HEK293 (cell line): ENCODE results near the gene LMCD1.

ENCODE experiments used
- CTCF ChIA-PET: fragments of 350-600 bp; formaldehyde crosslinking; extraction: SDS; loops from one replicate; lab custom pipeline; 2021; ENCODE audit warnings: antibody characterized with exemption; lab: Yijun Ruan, JAX
- POLR2A ChIA-PET: fragments of 300-600 bp; formaldehyde crosslinking; extraction: SDS; loops from one replicate; lab custom pipeline; 2020; ENCODE audit warnings: antibody characterized with exemption, inconsistent platforms; lab: Yijun Ruan, JAX
- H3K27ac ChIP-seq: fragments of 200-500 bp; sonication (Bioruptor generic); 2 replicates; pipeline ENCODE4 v1.5.1; 2014; ENCODE audit warnings: low read depth, low read length, control low read depth, inconsistent platforms; ENCODE audit errors: extremely low read depth
- H3K36me3 ChIP-seq, 2 experiments: fragments of 200-500 bp in 1 of 2; sonication (Bioruptor generic) in 1 of 2; 1 replicate in 1 of 2; 2 replicates in 1 of 2; pipeline ENCODE4 v1.5.1; 2014 to 2017; ENCODE audit warnings: inconsistent platforms in 2 of 2, low read length in 2 of 2; ENCODE audit not compliant: control insufficient read depth in 2 of 2, insufficient read depth in 1 of 2
- H3K4me1 ChIP-seq: fragments of 200-500 bp; sonication (Bioruptor generic); 2 replicates; pipeline ENCODE4 v1.5.1; 2014; ENCODE audit warnings: mild to moderate bottlenecking, low read length, inconsistent platforms; ENCODE audit not compliant: control insufficient read depth, insufficient read depth
- H3K4me3 ChIP-seq: 2 replicates; pipeline ENCODE4 v1.5.1; 2011; ENCODE audit warnings: low read depth, mild to moderate bottlenecking, control low read depth, low read length, moderate library complexity
- H3K9me3 ChIP-seq: fragments of 200-500 bp; sonication (Bioruptor generic); 2 replicates; pipeline ENCODE4 v1.5.1; 2014; ENCODE audit warnings: low read depth, low read length, inconsistent platforms; ENCODE audit not compliant: control insufficient read depth, insufficient read depth
- FEZF1 ChIP-seq: fragments of 450-650 bp; formaldehyde crosslinking; IDR thresholded peaks from 2 replicates; pipeline ENCODE4 v1.5.1; 2016; ENCODE audit warnings: missing biosample characterization, missing genetic modification characterization
- HIC1 ChIP-seq: fragments of 450-650 bp; formaldehyde crosslinking; IDR thresholded peaks from 2 replicates; pipeline ENCODE4 v1.5.1; 2016; ENCODE audit warnings: missing biosample characterization, missing genetic modification characterization
- IKZF3 ChIP-seq: fragments of 450-650 bp; IDR thresholded peaks from 2 replicates; pipeline ENCODE4 v1.5.0; 2018; ENCODE audit warnings: missing biosample characterization, mild to moderate bottlenecking, missing genetic modification characterization, moderate library complexity
- ZNF140 ChIP-seq: fragments of 450-650 bp; formaldehyde crosslinking; IDR thresholded peaks from 2 replicates; pipeline ENCODE4 v1.5.1; 2016; ENCODE audit warnings: missing biosample characterization, missing genetic modification characterization
- ZNF2 ChIP-seq: fragments of 450-650 bp; formaldehyde crosslinking; IDR thresholded peaks from 2 replicates; pipeline ENCODE4 v1.5.1; 2016; ENCODE audit warnings: missing biosample characterization, missing genetic modification characterization
- ZNF416 ChIP-seq: fragments of 450-650 bp; formaldehyde crosslinking; IDR thresholded peaks from 2 replicates; pipeline ENCODE4 v1.5.1; 2016; ENCODE audit warnings: missing biosample characterization, missing genetic modification characterization
- ZNF433 ChIP-seq: fragments of 450-650 bp; formaldehyde crosslinking; IDR thresholded peaks from 2 replicates; pipeline ENCODE4 v1.5.1; 2016; ENCODE audit warnings: missing biosample characterization, missing genetic modification characterization, low read depth
- ZNF449 ChIP-seq: fragments of 450-650 bp; formaldehyde crosslinking; IDR thresholded peaks from 2 replicates; pipeline ENCODE4 v1.5.1; 2017; ENCODE audit warnings: missing biosample characterization, mild to moderate bottlenecking, missing genetic modification characterization, moderate library complexity
- ZNF596 ChIP-seq: fragments of 450-650 bp; IDR thresholded peaks from 2 replicates; pipeline ENCODE4 v1.5.0; 2018; ENCODE audit warnings: missing biosample characterization, mild to moderate bottlenecking, missing genetic modification characterization, moderate library complexity
- ZNF621 ChIP-seq: fragments of 450-650 bp; formaldehyde crosslinking; IDR thresholded peaks from 2 replicates; pipeline ENCODE4 v1.5.1; 2017; ENCODE audit warnings: missing biosample characterization, missing genetic modification characterization
- ZNF664 ChIP-seq: fragments of 450-650 bp; formaldehyde crosslinking; IDR thresholded peaks from 2 replicates; pipeline ENCODE4 v1.5.1; 2016; ENCODE audit warnings: missing biosample characterization, missing genetic modification characterization
- ZNF670 ChIP-seq: fragments of 450-650 bp; formaldehyde crosslinking; IDR thresholded peaks from 2 replicates; pipeline ENCODE4 v1.5.1; 2016; ENCODE audit warnings: missing biosample characterization, missing genetic modification characterization, low read depth
- ZNF76 ChIP-seq: fragments of 450-650 bp; formaldehyde crosslinking; IDR thresholded peaks from 2 replicates; pipeline ENCODE4; 2016; ENCODE audit warnings: low read depth, missing biosample characterization, missing genetic modification characterization, borderline replicate concordance
- ZNF792 ChIP-seq: fragments of 450-650 bp; formaldehyde crosslinking; IDR thresholded peaks from 2 replicates; pipeline ENCODE4 v1.5.1; 2016; ENCODE audit warnings: missing biosample characterization, missing genetic modification characterization
- ZNF837 ChIP-seq: fragments of 450-650 bp; formaldehyde crosslinking; IDR thresholded peaks from 2 replicates; pipeline ENCODE4 v1.5.1; 2016; ENCODE audit warnings: missing biosample characterization, missing genetic modification characterization
- TF ChIP-seq, protein P1 (sequence below): fragments of 450-650 bp; formaldehyde crosslinking; IDR thresholded peaks from 2 replicates; pipeline ENCODE4 v1.5.1; 2016; ENCODE audit warnings: missing biosample characterization, missing genetic modification characterization, borderline replicate concordance
- TF ChIP-seq, protein P2 (sequence below): fragments of 450-650 bp; formaldehyde crosslinking; IDR thresholded peaks from 2 replicates; pipeline ENCODE4 v1.5.1; 2017; ENCODE audit warnings: missing biosample characterization, missing genetic modification characterization
- TF ChIP-seq, protein P3 (sequence below): fragments of 450-650 bp; formaldehyde crosslinking; IDR thresholded peaks from 2 replicates; pipeline ENCODE4 v1.5.1; 2016; ENCODE audit warnings: missing biosample characterization, missing genetic modification characterization
- TF ChIP-seq, protein P4 (sequence below): sonication (generic); formaldehyde crosslinking; IDR thresholded peaks from 2 replicates; pipeline ENCODE4 v1.8.1; 2022; ENCODE audit warnings: mild to moderate bottlenecking, moderate library complexity, missing genetic modification reagents

Gene LMCD1

DNA sequence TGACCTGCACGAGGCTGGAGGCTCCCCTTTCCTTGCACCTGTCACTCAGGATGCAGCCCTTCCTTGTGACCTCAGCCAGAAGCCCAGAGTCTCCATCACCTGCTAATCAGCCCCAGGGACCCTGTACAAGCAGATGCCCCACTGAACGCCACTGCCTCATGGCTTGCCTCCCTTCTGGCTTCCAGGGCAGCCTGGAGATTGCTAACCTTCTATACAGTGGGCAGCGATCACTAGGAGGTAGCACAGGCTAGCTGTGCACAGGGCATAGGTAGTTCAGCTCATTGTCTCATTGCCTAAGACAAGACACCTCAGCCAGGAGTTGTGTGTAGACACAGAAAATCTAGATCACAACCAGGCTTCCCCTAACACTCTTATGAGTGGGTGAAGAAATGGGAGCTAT lies 93.6 kb downstream of the LMCD1 start:
- ChIA-PET CTCF (interaction anchor here (1.1 kb wide), 1 partner anchor 27 kb away, joined by 6 read pairs; no protein-coding TSS in a partner anchor), POLR2A (no interaction called here)
- no peaks in the 10 kb centered on the region for H3K36me3 ChIP-seq
- no peak overlapping the region for H3K4me3 ChIP-seq
- no peaks in the 10 kb centered on the region; the same call in 1 of the 2 replicates for H3K4me1 ChIP-seq
- no peaks in the 10 kb centered on the region for H3K9me3 ChIP-seq
- no peak overlapping the region for H3K27ac ChIP-seq
- TF ChIP-seq ZNF2 (tag by site-specific recombination), result no peak
- TF ChIP-seq ZNF76, result no peak
- TF ChIP-seq ZNF664 (tag by site-specific recombination), result no peak
- TF ChIP-seq ZNF416 (tag by site-specific recombination), result no peak
- no peak for TF ChIP-seq IKZF3 (tag by site-specific recombination)
- TF ChIP-seq ZNF837, result no peak
- TF ChIP-seq, protein P1, sequence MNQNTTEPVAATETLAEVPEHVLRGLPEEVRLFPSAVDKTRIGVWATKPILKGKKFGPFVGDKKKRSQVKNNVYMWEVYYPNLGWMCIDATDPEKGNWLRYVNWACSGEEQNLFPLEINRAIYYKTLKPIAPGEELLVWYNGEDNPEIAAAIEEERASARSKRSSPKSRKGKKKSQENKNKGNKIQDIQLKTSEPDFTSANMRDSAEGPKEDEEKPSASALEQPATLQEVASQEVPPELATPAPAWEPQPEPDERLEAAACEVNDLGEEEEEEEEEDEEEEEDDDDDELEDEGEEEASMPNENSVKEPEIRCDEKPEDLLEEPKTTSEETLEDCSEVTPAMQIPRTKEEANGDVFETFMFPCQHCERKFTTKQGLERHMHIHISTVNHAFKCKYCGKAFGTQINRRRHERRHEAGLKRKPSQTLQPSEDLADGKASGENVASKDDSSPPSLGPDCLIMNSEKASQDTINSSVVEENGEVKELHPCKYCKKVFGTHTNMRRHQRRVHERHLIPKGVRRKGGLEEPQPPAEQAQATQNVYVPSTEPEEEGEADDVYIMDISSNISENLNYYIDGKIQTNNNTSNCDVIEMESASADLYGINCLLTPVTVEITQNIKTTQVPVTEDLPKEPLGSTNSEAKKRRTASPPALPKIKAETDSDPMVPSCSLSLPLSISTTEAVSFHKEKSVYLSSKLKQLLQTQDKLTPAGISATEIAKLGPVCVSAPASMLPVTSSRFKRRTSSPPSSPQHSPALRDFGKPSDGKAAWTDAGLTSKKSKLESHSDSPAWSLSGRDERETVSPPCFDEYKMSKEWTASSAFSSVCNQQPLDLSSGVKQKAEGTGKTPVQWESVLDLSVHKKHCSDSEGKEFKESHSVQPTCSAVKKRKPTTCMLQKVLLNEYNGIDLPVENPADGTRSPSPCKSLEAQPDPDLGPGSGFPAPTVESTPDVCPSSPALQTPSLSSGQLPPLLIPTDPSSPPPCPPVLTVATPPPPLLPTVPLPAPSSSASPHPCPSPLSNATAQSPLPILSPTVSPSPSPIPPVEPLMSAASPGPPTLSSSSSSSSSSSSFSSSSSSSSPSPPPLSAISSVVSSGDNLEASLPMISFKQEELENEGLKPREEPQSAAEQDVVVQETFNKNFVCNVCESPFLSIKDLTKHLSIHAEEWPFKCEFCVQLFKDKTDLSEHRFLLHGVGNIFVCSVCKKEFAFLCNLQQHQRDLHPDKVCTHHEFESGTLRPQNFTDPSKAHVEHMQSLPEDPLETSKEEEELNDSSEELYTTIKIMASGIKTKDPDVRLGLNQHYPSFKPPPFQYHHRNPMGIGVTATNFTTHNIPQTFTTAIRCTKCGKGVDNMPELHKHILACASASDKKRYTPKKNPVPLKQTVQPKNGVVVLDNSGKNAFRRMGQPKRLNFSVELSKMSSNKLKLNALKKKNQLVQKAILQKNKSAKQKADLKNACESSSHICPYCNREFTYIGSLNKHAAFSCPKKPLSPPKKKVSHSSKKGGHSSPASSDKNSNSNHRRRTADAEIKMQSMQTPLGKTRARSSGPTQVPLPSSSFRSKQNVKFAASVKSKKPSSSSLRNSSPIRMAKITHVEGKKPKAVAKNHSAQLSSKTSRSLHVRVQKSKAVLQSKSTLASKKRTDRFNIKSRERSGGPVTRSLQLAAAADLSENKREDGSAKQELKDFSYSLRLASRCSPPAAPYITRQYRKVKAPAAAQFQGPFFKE (tag by site-specific recombination), result no peak
- TF ChIP-seq, protein P2, sequence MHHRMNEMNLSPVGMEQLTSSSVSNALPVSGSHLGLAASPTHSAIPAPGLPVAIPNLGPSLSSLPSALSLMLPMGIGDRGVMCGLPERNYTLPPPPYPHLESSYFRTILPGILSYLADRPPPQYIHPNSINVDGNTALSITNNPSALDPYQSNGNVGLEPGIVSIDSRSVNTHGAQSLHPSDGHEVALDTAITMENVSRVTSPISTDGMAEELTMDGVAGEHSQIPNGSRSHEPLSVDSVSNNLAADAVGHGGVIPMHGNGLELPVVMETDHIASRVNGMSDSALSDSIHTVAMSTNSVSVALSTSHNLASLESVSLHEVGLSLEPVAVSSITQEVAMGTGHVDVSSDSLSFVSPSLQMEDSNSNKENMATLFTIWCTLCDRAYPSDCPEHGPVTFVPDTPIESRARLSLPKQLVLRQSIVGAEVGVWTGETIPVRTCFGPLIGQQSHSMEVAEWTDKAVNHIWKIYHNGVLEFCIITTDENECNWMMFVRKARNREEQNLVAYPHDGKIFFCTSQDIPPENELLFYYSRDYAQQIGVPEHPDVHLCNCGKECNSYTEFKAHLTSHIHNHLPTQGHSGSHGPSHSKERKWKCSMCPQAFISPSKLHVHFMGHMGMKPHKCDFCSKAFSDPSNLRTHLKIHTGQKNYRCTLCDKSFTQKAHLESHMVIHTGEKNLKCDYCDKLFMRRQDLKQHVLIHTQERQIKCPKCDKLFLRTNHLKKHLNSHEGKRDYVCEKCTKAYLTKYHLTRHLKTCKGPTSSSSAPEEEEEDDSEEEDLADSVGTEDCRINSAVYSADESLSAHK (tag by site-specific recombination), result no peak
- no peak for TF ChIP-seq ZNF140
- no peak for TF ChIP-seq ZNF596 (tag by site-specific recombination)
- TF ChIP-seq ZNF670 (tag by site-specific recombination), result no peak
- TF ChIP-seq, all 188 proteins: peak for 0

- TF ChIP-seq ZNF792 (tag by site-specific recombination), result no peak
- TF ChIP-seq FEZF1, result no peak
- TF ChIP-seq, protein P3, sequence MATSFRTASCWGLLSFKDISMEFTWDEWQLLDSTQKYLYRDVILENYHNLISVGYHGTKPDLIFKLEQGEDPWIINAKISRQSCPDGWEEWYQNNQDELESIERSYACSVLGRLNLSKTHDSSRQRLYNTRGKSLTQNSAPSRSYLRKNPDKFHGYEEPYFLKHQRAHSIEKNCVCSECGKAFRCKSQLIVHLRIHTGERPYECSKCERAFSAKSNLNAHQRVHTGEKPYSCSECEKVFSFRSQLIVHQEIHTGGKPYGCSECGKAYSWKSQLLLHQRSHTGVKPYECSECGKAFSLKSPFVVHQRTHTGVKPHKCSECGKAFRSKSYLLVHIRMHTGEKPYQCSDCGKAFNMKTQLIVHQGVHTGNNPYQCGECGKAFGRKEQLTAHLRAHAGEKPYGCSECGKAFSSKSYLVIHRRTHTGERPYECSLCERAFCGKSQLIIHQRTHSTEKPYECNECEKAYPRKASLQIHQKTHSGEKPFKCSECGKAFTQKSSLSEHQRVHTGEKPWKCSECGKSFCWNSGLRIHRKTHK (tag by site-specific recombination), result no peak
- TF ChIP-seq, protein P4, sequence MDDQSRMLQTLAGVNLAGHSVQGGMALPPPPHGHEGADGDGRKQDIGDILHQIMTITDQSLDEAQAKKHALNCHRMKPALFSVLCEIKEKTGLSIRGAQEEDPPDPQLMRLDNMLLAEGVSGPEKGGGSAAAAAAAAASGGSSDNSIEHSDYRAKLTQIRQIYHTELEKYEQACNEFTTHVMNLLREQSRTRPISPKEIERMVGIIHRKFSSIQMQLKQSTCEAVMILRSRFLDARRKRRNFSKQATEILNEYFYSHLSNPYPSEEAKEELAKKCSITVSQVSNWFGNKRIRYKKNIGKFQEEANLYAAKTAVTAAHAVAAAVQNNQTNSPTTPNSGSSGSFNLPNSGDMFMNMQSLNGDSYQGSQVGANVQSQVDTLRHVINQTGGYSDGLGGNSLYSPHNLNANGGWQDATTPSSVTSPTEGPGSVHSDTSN, result no peak
- no peak for TF ChIP-seq ZNF433 (tag by site-specific recombination)
- TF ChIP-seq HIC1 (tag by site-specific recombination), result no peak
- no peak for TF ChIP-seq IKZF3 (tag by site-specific recombination)
- TF ChIP-seq ZNF449 (tag by site-specific recombination), result no peak
- TF ChIP-seq ZNF621 (tag by site-specific recombination), result no peak
- TF ChIP-seq, all 188 proteins: peak for 0
- Histone ChIP-seq H3K9me3 (no peaks in the 10 kb centered on the region), H3K4me3 (no peak overlapping the region), H3K4me1 (no peaks in the 10 kb centered on the region), H3K27ac (no peak overlapping the region), H3K36me3 (no peaks in the 10 kb centered on the region)
- CTCF ChIA-PET, result interaction anchor here (1.1 to 1.8 kb wide), 2 partner anchors 27 to 178 kb away, joined by 4 to 6 read pairs; no protein-coding TSS in a partner anchor
- POLR2A ChIA-PET, result no interaction called here
These were observed 94.1 kb downstream of the LMCD1 start for GRCh38 chr3:8595695-8596115.
